Epithelial cell of esophagus (primary cell): ENCODE measurements around the gene CCDC183.

Experiments
- DNase-seq: peaks from one replicate; pipeline ENCODE4 v3.0.0; 2010; ENCODE audit warnings: low read depth
- H3K4me3 ChIP-seq: 2 replicates; pipeline ENCODE4 v1.5.1; 2011; ENCODE audit warnings: mild to moderate bottlenecking, low read length, control low read depth
- CTCF ChIP-seq: IDR thresholded peaks from 2 replicates; pipeline ENCODE4 v1.5.1; 2011; ENCODE audit warnings: low read depth, mild to moderate bottlenecking, low read length, control low read depth, inconsistent platforms; ENCODE audit not compliant: insufficient read depth; ENCODE audit errors: missing control alignments

The CCDC183 gene

GRCh38 chr9:136849038-136849959 lies 53.2 kb downstream of the CCDC183 start, which contains the start of gene PHPT1:
PHPT1 (plus strand) TSS chr9:136849409; CDS start chr9:136849431, 22 bp downstream.
- TF ChIP-seq CTCF, result no peak
- peak; percentile 100 for DNase-seq
- peak within 1 kb of the TSS; percentile 97 for H3K4me3 ChIP-seq

- H3K4me3 ChIP-seq, result peak overlapping the region; percentile 97
- TF ChIP-seq CTCF, result no peak
Observed at GRCh38 chr9:136849960-136850865, 54.1 kb downstream of the CCDC183 start.

GRCh38 chr9:136850866-136851775 lies 55.0 kb downstream of the CCDC183 start:
- no peak for DNase-seq
- TF ChIP-seq CTCF, result no peak
- no peak overlapping the region for H3K4me3 ChIP-seq

More at GRCh38 chr9:136849960-136850865, 54.1 kb downstream of the CCDC183 start:
- DNase-seq, result no peak

- H3K4me3 ChIP-seq, result no peak within 1 kb of the TSS
- DNase-seq, result no peak
- no peak for TF ChIP-seq CTCF
Observed at GRCh38 chr9:136851941-136852663, 56.0 kb downstream of the CCDC183 start, which contains the start of gene MAMDC4. MAMDC4 (plus strand) TSS chr9:136852346; CDS start chr9:136852417, 71 bp downstream.

- TF ChIP-seq CTCF, result no peak
- H3K4me3 ChIP-seq, result no peak overlapping the region
- DNase-seq, result no peak
Observed at GRCh38 chr9:136852664-136853595, 56.8 kb downstream of the CCDC183 start.
